GM23338 (cell line): ENCODE measurements around the gene WWP2. TPM values are rescaled to one million over a fixed set of nuclear protein-coding genes. Genes with fewer than 3 reads are reported as not detected.
A peak's percentile ranks its signal among the peaks of the same experiment; 100 is the strongest.

Experiments
- ATAC-seq: fragments of 200-7000 bp; cut with Tn5 transposase; 3 replicates; pipeline ENCODE4 v1.9.1; 2020
- DNase-seq: peaks from one replicate; pipeline ENCODE4 v3.0.0-alpha.2; 2015; ENCODE audit warnings: low spot score
- H2AFZ ChIP-seq: fragments of 200-600 bp; sonication (generic); 2 replicates; pipeline ENCODE4 v1.8.0; 2016; ENCODE audit warnings: antibody characterized with exemption, mild to moderate bottlenecking, moderate library complexity
- H3F3A ChIP-seq: fragments of 200-600 bp; sonication (generic); replicated peaks from 2 replicates; pipeline ENCODE4 v1.8.0; 2017; ENCODE audit warnings: antibody characterized with exemption, mixed run types, low read depth
- H3K27ac ChIP-seq: fragments of 200-600 bp; sonication (generic); 2 replicates; pipeline ENCODE4 v1.6.1; 2016; ENCODE audit warnings: low read depth
- H3K27me3 ChIP-seq: fragments of 200-600 bp; sonication (generic); 2 replicates; pipeline ENCODE4 v1.8.0; 2016; ENCODE audit warnings: mild to moderate bottlenecking, mixed run types, moderate library complexity; ENCODE audit not compliant: insufficient read depth
- H3K36me3 ChIP-seq: fragments of 200-600 bp; sonication (generic); 2 replicates; pipeline ENCODE4 v1.8.0; 2016; ENCODE audit warnings: mild to moderate bottlenecking; ENCODE audit not compliant: insufficient read depth
- H3K4me1 ChIP-seq: fragments of 200-600 bp; sonication (generic); 2 replicates; pipeline ENCODE4 v1.8.0; 2016; ENCODE audit warnings: mild to moderate bottlenecking, moderate library complexity; ENCODE audit not compliant: insufficient read depth
- H3K4me2 ChIP-seq: fragments of 200-600 bp; sonication (generic); 2 replicates; pipeline ENCODE4 v1.7.1; 2017; ENCODE audit warnings: mixed run types
- H3K4me3 ChIP-seq: fragments of 200-600 bp; sonication (generic); 2 replicates; pipeline ENCODE4 v1.6.1; 2016; ENCODE audit warnings: mixed run types
- H3K79me2 ChIP-seq: fragments of 200-600 bp; sonication (generic); replicated peaks from 2 replicates; pipeline ENCODE4 v1.8.0; 2017; ENCODE audit warnings: mild to moderate bottlenecking; ENCODE audit not compliant: insufficient read depth
- H3K9me2 ChIP-seq: fragments of 200-600 bp; sonication (generic); 2 replicates; pipeline ENCODE4 v1.8.0; 2017; ENCODE audit not compliant: insufficient read depth
- H4K20me1 ChIP-seq: fragments of 200-600 bp; sonication (generic); replicated peaks from 2 replicates; pipeline ENCODE4 v1.8.0; 2017; ENCODE audit warnings: mild to moderate bottlenecking; ENCODE audit not compliant: insufficient read depth
- H3K27ac Mint-ChIP-seq: 2 replicates; pipeline ENCODE4 v1.8.0; 2020; ENCODE audit warnings: inconsistent platforms, mild to moderate bottlenecking, moderate library complexity, mixed read lengths
- H3K27me3 Mint-ChIP-seq: 3 replicates; pipeline ENCODE4 v1.8.0; 2022; ENCODE audit warnings: low read depth, mild to moderate bottlenecking, moderate library complexity, mixed read lengths, inconsistent platforms; ENCODE audit not compliant: insufficient read depth, poor library complexity
- H3K36me3 Mint-ChIP-seq: 3 replicates; pipeline ENCODE4 v1.8.0; 2021; ENCODE audit warnings: low read depth, mild to moderate bottlenecking, inconsistent platforms, moderate library complexity, mixed read lengths
- H3K4me1 Mint-ChIP-seq: 3 replicates; pipeline ENCODE4 v1.8.0; 2020; ENCODE audit warnings: mild to moderate bottlenecking, inconsistent platforms, mixed read lengths
- H3K4me3 Mint-ChIP-seq: 3 replicates; pipeline ENCODE4 v1.8.0; 2021; ENCODE audit warnings: moderate library complexity, mild to moderate bottlenecking, inconsistent platforms, mixed read lengths
- H3K9me3 Mint-ChIP-seq: 3 replicates; pipeline ENCODE4 v1.8.0; 2020; ENCODE audit warnings: moderate library complexity, mild to moderate bottlenecking, inconsistent platforms, mixed read lengths
- CREB1 ChIP-seq: fragments of 250-450 bp; sonication (Bioruptor Pico); IDR thresholded peaks from 2 replicates; pipeline ENCODE4 v1.5.0; 2020; ENCODE audit warnings: low read depth, mild to moderate bottlenecking, moderate library complexity
- CTCF ChIP-seq, 2 experiments: fragments of 200-600 bp in 1 of 2; sonication (generic) in 1 of 2; conservative IDR thresholded peaks; 2 replicates each; pipeline versions ENCODE4 v1.5.1 to v1.6.1; 2016 to 2017; ENCODE audit warnings: antibody characterized with exemption in 2 of 2, low read depth in 2 of 2, mild to moderate bottlenecking in 2 of 2, moderate library complexity in 1 of 2
- ETS1 ChIP-seq: IDR thresholded peaks from 2 replicates; pipeline ENCODE4 v1.6.1; 2016; ENCODE audit warnings: antibody characterized with exemption
- EZH2 ChIP-seq: fragments of 200-600 bp; sonication (generic); IDR thresholded peaks from one replicate; pipeline ENCODE4 v1.8.0; 2017; ENCODE audit warnings: antibody characterized with exemption, mild to moderate bottlenecking, low read depth; ENCODE audit not compliant: unreplicated experiment
- EZH2phosphoT487 ChIP-seq: fragments of 200-600 bp; sonication (generic); IDR thresholded peaks from one replicate; pipeline ENCODE4 v1.8.1; 2018; ENCODE audit warnings: antibody characterized with exemption; ENCODE audit not compliant: unreplicated experiment
- JUNB ChIP-seq: IDR thresholded peaks from one replicate; pipeline ENCODE4 v1.6.1; 2016; ENCODE audit warnings: antibody characterized with exemption; ENCODE audit not compliant: unreplicated experiment
- NANOG ChIP-seq: IDR thresholded peaks from 2 replicates; pipeline ENCODE4 v1.6.1; 2016; ENCODE audit warnings: antibody characterized with exemption, borderline replicate concordance
- POLR2AphosphoS5 ChIP-seq: IDR thresholded peaks from 2 replicates; pipeline ENCODE4 v1.6.1; 2016; ENCODE audit warnings: antibody characterized with exemption, low read depth
- REST ChIP-seq: IDR thresholded peaks from one replicate; pipeline ENCODE4 v1.6.1; 2018; ENCODE audit warnings: antibody characterized with exemption; ENCODE audit not compliant: unreplicated experiment
- STAT1 ChIP-seq: IDR thresholded peaks from one replicate; pipeline ENCODE4 v1.6.1; 2016; ENCODE audit warnings: antibody characterized with exemption; ENCODE audit not compliant: unreplicated experiment
- ZNF114 ChIP-seq: fragments of 250-450 bp; sonication (Bioruptor Pico); IDR thresholded peaks from 2 replicates; pipeline ENCODE4 v1.5.0; 2020; ENCODE audit warnings: mild to moderate bottlenecking, moderate library complexity
- ZNF331 ChIP-seq: fragments of 250-450 bp; sonication (Bioruptor Pico); IDR thresholded peaks from 2 replicates; pipeline ENCODE4 v1.5.0; 2020; ENCODE audit warnings: low read depth, mild to moderate bottlenecking, moderate library complexity
- ZNF462 ChIP-seq: fragments of 250-450 bp; sonication (Bioruptor Pico); IDR thresholded peaks from 2 replicates; pipeline ENCODE4 v1.5.0; 2020; ENCODE audit warnings: mild to moderate bottlenecking, moderate library complexity
- polyA plus RNA-seq: library from polyadenylated mRNA; unstranded; fragments of >200 nt; fragmentation: Nextera tagmentation; extraction: Ambion mirVana; gene quantifications from 2 replicates; pipeline ENCODE4 v1.2.1, GENCODE V29; 2016
- total RNA-seq: library from RNA; depleted of rRNA; stranded (reverse); fragments of >200 nt; shearing (Covaris generic); gene quantifications from 2 replicates; pipeline ENCODE4 v1.2.3, GENCODE V29; 2014

The WWP2 gene
- total and polyA plus RNA-seq, 2 experiments from 2014 or later, result 12.3 to 35.5 TPM

- no peak for TF ChIP-seq ETS1
- no peak for TF ChIP-seq JUNB
- no peak for TF ChIP-seq ZNF114 (CRISPR knock-in tag)
- TF ChIP-seq EZH2phosphoT487, result no peak
- no peak for TF ChIP-seq STAT1
Measured at GRCh38 chr16:69840975-69841374, 78.8 kb downstream of the WWP2 start (continued).

- Mint-ChIP-seq H3K4me1 (peaks cover 13% of the 10 kb centered on the region; the same call in 2 of the 3 replicates), H3K4me3 (no peak overlapping the region), H3K36me3 (peaks cover 5% of the 10 kb centered on the region; the same call in 2 of the 3 replicates), H3K9me3 (no peaks in the 10 kb centered on the region), H3K27ac (no peak overlapping the region), H3K27me3 (peaks cover 2% of the 10 kb centered on the region)
- ATAC-seq, result no peak
- H3K4me1 ChIP-seq, result 0 out of 2 replicates have a peak, but pooled peaks cover 4% of the 10 kb centered on the region
- H3F3A ChIP-seq, result no peaks in the 10 kb centered on the region
- H3K27me3 ChIP-seq, result no peaks in the 10 kb centered on the region
- H3K27ac ChIP-seq, result peak overlapping the region; percentile 51; the same call in 1 of the 2 replicates
- no peak for DNase-seq
- H2AFZ ChIP-seq, result no peak overlapping the region
- H3K79me2 ChIP-seq, result no peaks in the 10 kb centered on the region
- peaks cover 4% of the 10 kb centered on the region; the same call in 1 of the 2 replicates for H3K9me2 ChIP-seq
- 0 out of 2 replicates have a peak, but pooled peaks cover 8% of the 10 kb centered on the region for H3K36me3 ChIP-seq
- H4K20me1 ChIP-seq, result peaks cover 3% of the 10 kb centered on the region; the same call in 1 of the 2 replicates
- H3K4me2 ChIP-seq, result no peak overlapping the region
- H3K4me3 ChIP-seq, result no peak overlapping the region
- TF ChIP-seq EZH2, result no peak
- no peak for TF ChIP-seq ZNF462 (CRISPR knock-in tag)
- TF ChIP-seq STAT1, result no peak
- TF ChIP-seq CTCF (conservative IDR thresholded peaks at IDR 0.05; ENCODE audit: low read depth in 2 of 2), result no peak
- no peak for TF ChIP-seq ZNF114 (CRISPR knock-in tag)
- no peak for TF ChIP-seq REST
- TF ChIP-seq EZH2phosphoT487, result no peak
- no peak for TF ChIP-seq CREB1 (CRISPR knock-in tag)
- TF ChIP-seq NANOG, result no peak
- TF ChIP-seq JUNB, result no peak
- TF ChIP-seq ZNF331 (CRISPR knock-in tag), result no peak
- TF ChIP-seq POLR2AphosphoS5, result no peak
Measured at GRCh38 chr16:69844441-69844840, 82.3 kb downstream of the WWP2 start.
